Colonic mucosa (tissue), 4 donors: ENCODE results near the gene GRHL1. TPM values are rescaled to one million over a fixed set of nuclear protein-coding genes. Genes with fewer than 3 reads are reported as not detected.
"Not testable (repeated sequence)": the region's sequence is repeated elsewhere in the genome, so short reads cannot be mapped to it uniquely, and the experiment has no call there.

ENCODE experiments used
- DNase-seq: peaks from one replicate; pipeline ENCODE4 v3.0.0-alpha.2; 2020
- H3K27ac ChIP-seq: fragments of 200-600 bp; one replicate; pipeline ENCODE4 v1.8.0; 2021
- H3K27me3 ChIP-seq: fragments of 200-600 bp; one replicate; pipeline ENCODE4 v1.8.0; 2021
- H3K36me3 ChIP-seq: fragments of 200-600 bp; one replicate; pipeline ENCODE4 v1.8.0; 2021
- H3K4me1 ChIP-seq: fragments of 200-600 bp; one replicate; pipeline ENCODE4 v1.8.0; 2021; ENCODE audit warnings: mild to moderate bottlenecking
- H3K4me3 ChIP-seq: fragments of 200-600 bp; one replicate; pipeline ENCODE4 v1.8.0; 2021
- H3K9ac ChIP-seq, 2 donors: one replicate each; pipeline ENCODE4 v1.7.0; 2013; ENCODE audit warnings: control low read depth in 2 of 2, low read depth in 2 of 2, low read length in 2 of 2
- H3K9me3 ChIP-seq: fragments of 200-600 bp; one replicate; pipeline ENCODE4 v1.8.0; 2021
- intact Hi-C: fragments of 100-400 bp; cut with DNase I; formaldehyde crosslinking; loops from one replicate; pipeline ENCODE4 v1.14.1; 2022
- total RNA-seq, 2 donors: library from RNA; stranded (reverse); fragmentation: NEBNext Ultra II Directional in 1 of 2; extraction: Animal tissue kit (Norgen Biotek cat#: 25700) in 1 of 2; gene quantifications; one replicate each; pipeline ENCODE4 v1.2.1, GENCODE V29; 2021
- TF ChIP-seq, protein P1 (sequence below): fragments of 200-600 bp; IDR thresholded peaks from one replicate; pipeline ENCODE4 v1.8.0; 2022; ENCODE audit warnings: antibody characterized with exemption, mild to moderate bottlenecking
- donor health status: healthy.
- donor health status: DM: no; HTN: no; CAD: no.
- donor health status: DM: no; HTN: no; CAD: no.

Gene GRHL1
- total RNA-seq, 2 donors from 2014 or later: 1.6 to 1.9 TPM

DNA sequence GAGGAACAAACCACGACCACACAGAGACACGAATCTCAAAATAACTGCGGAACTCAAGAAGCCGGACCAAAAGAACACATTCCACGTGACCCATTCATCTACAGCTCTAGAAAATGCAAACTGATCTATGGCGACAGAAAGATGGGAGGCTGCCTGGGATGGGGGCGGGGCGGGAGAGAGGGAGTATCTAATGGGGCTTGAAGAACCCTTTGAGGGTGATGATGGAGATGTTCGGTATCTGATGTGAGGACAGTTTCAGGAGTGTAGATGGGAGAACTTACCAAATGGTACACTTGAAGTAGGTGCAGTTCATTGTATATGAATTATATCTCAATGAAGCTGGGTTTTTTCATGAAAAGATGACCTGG is 57.3 kb downstream of the GRHL1 start:
- no peak for DNase-seq
- TF ChIP-seq, protein P1, sequence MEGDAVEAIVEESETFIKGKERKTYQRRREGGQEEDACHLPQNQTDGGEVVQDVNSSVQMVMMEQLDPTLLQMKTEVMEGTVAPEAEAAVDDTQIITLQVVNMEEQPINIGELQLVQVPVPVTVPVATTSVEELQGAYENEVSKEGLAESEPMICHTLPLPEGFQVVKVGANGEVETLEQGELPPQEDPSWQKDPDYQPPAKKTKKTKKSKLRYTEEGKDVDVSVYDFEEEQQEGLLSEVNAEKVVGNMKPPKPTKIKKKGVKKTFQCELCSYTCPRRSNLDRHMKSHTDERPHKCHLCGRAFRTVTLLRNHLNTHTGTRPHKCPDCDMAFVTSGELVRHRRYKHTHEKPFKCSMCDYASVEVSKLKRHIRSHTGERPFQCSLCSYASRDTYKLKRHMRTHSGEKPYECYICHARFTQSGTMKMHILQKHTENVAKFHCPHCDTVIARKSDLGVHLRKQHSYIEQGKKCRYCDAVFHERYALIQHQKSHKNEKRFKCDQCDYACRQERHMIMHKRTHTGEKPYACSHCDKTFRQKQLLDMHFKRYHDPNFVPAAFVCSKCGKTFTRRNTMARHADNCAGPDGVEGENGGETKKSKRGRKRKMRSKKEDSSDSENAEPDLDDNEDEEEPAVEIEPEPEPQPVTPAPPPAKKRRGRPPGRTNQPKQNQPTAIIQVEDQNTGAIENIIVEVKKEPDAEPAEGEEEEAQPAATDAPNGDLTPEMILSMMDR: no peak
- intact Hi-C loops: no loop called here
- Histone ChIP-seq H3K27ac (no peak overlapping the region), H3K9ac (no peak overlapping the region), H3K36me3 (no peaks in the 10 kb centered on the region), H3K9me3 (no peaks in the 10 kb centered on the region), H3K4me1 (no peaks in the 10 kb centered on the region), H3K4me3 (no peak overlapping the region), H3K27me3 (no peaks in the 10 kb centered on the region)

DNA sequence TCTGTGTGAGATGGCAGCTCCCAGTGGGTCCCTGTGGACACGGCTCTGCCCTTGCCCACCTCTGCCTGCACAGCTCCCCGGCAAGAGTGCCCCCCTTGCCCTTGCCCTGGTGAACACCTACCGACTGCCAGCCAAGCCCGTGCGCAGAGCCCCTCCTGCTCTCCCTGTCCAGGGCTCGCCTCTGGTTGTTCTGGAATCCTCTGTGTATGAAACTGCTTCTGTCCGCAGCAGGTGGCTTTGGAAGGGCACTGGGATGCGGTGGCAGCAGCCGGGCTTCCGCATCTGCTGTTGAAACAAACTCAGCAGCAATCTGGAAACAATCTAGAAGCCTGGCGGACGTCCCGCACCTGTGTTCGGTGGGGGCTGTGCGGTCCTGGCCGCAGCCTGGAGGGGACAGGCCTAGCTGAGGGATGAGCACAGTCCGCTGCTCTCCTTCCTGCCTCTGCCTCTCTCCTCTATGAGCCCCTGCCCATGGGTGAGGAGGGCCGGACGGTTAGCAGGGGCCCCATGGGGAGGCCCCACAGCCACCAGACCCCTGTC is 57.8 kb downstream of the GRHL1 start:
- H3K9ac ChIP-seq: peak overlapping the region in 1 of 2 donors; percentile 20
- no peaks in the 10 kb centered on the region for H3K36me3 ChIP-seq
- TF ChIP-seq, protein P1: no peak
- H3K4me1 ChIP-seq: no peaks in the 10 kb centered on the region
- no peak overlapping the region for H3K4me3 ChIP-seq
- H3K27me3 ChIP-seq: no peaks in the 10 kb centered on the region
- H3K9me3 ChIP-seq: no peaks in the 10 kb centered on the region
- DNase-seq: no peak
- H3K27ac ChIP-seq: no peak overlapping the region
- intact Hi-C loops: no loop called here

DNA sequence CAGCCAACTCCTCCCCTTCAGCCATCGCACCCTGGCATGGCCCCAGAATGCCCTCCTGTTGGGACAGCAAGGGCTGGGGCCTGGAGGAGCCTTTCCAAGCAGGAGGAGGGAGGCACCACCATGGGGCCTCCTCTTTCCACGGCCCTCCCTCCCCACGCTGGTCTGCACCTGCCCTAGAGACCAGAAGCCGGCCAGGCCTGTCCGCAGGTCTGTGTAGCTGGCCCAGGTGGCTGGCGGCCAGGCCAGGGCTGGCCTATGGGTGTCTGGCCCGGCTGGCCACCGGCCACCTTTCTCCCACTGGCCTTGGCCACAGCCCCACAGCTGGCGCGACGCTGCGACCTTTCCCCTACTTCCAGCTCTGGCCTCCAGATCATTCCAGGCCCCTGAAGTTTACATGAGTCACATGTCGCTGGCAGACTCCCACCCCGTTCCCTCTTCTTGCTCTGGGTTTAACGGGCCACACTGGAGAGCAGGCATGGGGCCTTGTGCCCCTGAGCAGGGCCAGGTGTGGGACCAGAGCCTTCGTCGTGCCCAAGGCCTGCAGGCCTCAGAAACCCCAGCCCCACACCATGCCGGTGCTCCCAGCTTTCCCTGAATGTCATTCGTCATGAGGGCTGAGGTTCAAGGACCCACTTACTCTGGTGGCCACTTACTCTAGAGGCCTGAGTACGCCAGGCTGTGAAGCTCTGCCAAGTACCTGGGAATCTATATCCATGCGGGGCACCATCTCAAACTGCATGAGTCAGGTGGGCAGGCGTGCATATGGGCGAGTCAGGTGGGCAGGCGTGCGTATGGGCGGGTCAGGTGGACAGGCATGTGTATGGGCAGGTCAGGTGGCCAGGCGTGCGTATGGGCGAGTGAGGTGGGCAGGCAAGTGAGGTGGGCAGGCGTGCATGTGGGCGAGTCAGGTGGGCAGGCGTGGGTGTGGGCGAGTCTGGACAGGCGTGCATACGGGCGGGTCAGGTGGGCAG is 58.6 kb downstream of the GRHL1 start:
- H3K27me3 ChIP-seq: no peaks in the 10 kb centered on the region
- H3K4me3 ChIP-seq: no peak overlapping the region
- no peak overlapping the region for H3K27ac ChIP-seq
- H3K36me3 ChIP-seq: no peaks in the 10 kb centered on the region
- intact Hi-C loops: no loop called here
- H3K4me1 ChIP-seq: no peaks in the 10 kb centered on the region
- DNase-seq: peak; percentile 45
- no peaks in the 10 kb centered on the region for H3K9me3 ChIP-seq
- TF ChIP-seq, protein P1: no peak
- H3K9ac ChIP-seq: peak overlapping the region in 1 of 2 donors; percentile 20

DNA sequence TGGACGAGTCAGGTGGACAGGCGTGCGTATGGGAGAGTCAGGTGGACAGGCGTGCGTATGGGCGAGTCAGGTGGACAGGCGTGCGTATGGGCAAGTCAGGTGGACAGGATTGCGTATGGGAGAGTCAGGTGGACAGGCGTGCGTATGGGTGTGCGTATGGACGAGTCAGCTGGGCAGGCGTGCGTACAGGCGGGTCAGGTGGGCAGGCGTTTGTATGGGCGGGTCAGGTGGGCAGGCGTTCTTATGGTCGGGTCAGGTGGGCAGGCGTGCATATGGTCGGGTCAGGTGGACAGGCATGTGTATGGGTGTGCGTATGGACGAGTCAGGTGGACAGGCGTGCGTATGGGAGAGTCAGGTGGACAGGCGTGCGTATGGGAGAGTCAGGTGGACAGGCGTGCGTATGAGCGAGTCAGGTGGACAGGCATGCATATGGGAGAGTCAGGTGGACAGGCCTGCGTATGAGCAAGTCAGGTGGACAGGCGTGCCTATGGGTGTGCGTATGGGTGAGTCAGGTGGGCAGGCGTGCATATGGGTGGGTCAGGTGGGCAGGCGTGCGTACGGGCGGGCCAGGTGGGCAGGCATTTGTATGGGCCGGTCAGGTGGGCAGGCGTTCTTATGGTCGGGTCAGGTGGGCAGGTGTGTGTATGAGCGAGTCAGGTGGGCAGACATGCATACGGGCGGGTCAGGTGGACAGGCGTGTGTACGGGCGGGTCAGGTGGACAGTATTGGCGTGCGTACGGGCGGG is 59.5 kb downstream of the GRHL1 start:
- H3K27ac ChIP-seq, H3K9ac ChIP-seq, H3K27me3 ChIP-seq, DNase-seq, intact Hi-C loops, H3K9me3 ChIP-seq, H3K4me1 ChIP-seq, H3K36me3 ChIP-seq, H3K4me3 ChIP-seq: not testable (repeated sequence)

DNA sequence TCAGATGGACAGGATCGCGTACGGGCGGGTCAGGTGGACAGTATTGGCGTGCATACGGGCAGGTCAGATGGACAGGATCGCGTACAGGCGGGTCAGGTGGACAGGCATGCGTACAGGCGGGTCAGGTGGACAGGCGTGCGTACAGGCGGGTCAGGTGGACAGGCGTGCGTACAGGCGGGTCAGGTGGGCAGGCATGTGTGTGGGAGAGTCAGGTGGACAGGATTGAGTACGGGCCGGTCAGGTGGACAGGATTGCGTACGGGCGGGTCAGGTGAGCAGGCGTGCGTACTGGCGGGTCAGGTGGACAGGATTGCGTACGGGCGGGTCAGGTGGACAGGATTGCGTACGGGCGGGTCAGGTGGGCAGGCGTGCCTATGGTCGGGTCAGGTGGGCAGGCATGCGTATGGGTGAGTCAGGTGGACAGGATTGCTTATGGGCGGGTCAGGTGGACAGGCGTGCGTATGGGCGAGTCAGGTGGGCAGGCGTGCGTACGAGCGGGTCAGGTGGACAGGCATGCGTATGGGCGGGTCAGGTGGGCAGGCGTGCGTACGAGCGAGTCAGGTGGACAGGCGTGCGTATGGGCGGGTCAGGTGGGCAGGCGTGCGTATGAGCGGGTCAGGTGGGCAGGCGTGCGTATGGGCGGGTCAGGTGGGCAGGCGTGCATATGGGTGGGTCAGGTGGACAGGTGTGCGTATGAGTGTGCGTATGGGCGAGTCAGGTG is 60.3 kb downstream of the GRHL1 start:
- H3K36me3 ChIP-seq, H3K27ac ChIP-seq, H3K4me1 ChIP-seq, H3K9me3 ChIP-seq, intact Hi-C loops, DNase-seq, H3K4me3 ChIP-seq, H3K27me3 ChIP-seq, H3K9ac ChIP-seq: not testable (repeated sequence)

DNA sequence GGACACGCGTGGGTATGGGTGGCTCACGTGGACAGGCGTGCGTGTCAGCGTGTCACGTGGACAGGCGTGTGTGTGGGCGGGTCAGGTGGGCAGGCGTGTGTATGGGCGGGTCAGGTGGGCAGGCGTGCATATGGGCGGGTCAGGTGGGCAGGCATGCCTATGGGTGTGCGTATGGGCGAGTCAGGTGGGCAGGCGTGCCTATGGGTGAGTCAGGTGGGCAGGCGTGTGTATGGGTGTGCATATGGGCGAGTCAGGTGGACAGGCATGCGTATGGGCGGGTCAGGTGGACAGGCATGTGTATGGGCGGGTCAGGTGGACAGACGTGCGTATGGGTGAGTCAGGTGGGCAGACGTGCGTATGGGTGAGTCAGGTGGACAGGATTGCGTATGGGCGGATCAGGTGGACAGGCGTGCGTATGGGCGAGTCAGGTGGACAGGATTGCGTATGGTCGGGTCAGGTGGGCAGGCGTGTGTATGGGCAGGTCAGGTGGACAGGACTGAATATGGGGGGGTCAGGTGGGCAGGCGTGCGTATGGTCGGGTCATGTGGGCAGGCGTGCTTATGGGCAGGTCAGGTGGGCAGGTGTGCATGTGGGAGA is 61.0 kb downstream of the GRHL1 start:
- H3K9me3 ChIP-seq, H3K27me3 ChIP-seq, H3K27ac ChIP-seq, H3K36me3 ChIP-seq, DNase-seq, H3K9ac ChIP-seq, H3K4me1 ChIP-seq, H3K4me3 ChIP-seq, intact Hi-C loops: not testable (repeated sequence)
